Measurements from ENCODE around the gene ITPR2. TPM values are rescaled to one million over a fixed set of nuclear protein-coding genes. Genes with fewer than 3 reads are reported as not detected.
"Not testable (repeated sequence)": the region's sequence is repeated elsewhere in the genome, so short reads cannot be mapped to it uniquely, and the experiment has no call there.

Gene ITPR2
- total RNA-seq, 1 donor: 33.4 TPM

DNA sequence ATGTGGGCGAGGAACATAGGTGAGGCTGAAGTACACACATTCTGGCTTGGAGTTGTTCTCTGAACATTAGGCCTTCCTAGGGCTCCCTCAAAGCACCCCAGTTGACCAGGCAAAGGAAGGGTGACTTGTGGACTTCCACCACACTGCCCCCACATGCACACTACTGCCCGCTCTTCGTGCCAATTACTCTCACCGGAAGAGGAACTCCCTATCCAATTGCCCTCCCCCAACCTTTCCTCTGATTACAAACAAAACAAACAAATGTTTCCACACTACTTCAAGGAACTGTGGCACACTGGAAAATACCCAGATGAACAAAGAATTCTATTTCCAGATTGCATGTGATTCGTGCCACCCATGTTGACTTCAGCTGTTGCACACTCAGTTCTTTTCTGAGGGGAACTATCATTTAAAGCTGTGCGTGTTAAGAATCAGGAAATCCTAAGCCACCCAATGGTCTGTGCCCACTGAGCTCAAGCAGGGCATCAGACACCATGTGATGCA, 498.3 kb downstream of the ITPR2 start:
- no peaks in the 10 kb centered on the region for H3K9me3 ChIP-seq (ENCODE audit: low read depth, low read length)
- no peak overlapping the region for H3K4me3 ChIP-seq (ENCODE audit: low read length)
- H3K27me3 ChIP-seq (ENCODE audit: insufficient read depth, low read length): no peaks in the 10 kb centered on the region
- no peaks in the 10 kb centered on the region for H3K4me1 ChIP-seq (ENCODE audit: insufficient read depth, low read length)

DNA sequence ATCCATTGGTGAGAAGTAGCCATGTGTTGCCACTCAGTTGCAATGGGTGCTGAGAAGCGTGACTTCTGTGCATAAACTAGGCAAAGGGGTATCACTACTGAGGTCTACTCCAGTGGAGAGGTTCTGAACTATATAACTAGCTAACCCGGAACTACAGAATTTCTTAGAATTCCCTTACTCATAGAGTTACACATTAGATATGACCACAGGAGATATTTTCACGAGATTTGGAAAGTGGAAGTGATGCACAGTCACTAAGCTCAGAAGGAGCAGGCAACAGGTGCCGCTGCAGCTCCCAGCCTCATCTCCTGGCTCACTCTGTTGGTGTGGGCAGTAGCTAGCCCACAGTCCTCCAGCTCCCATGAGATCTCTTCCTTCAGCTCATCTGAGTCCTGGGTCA, 501.0 kb downstream of the ITPR2 start:
- Histone ChIP-seq H3K4me1 (ENCODE audit: insufficient read depth, low read length) (peaks cover 10% of the 10 kb centered on the region), H3K4me3 (ENCODE audit: low read length) (no peak overlapping the region), H3K9me3 (ENCODE audit: low read depth, low read length) (no peaks in the 10 kb centered on the region), H3K27me3 (ENCODE audit: insufficient read depth, low read length) (no peaks in the 10 kb centered on the region)

DNA sequence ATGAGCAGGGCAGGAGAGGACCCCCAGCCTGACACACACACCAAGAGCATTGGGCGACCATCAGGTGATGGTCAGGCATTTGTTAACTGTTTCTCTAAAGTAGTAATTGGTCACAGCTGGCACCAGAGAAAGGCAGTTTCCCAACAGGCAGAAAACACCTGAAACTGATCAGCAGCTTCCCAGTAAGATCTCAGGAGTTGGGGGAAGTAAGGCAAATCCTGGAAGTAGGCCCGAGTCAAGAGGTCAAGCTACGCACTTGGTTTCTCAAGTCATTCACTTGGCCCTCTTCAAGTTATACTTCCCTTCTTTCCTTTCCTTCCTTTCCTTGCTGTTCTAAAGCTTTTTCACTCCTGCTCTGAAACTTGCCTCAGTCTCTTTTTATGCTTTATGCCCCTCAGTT, 501.9 kb downstream of the ITPR2 start:
- no peaks in the 10 kb centered on the region for H3K27me3 ChIP-seq (ENCODE audit: insufficient read depth, low read length)
- peaks cover 10% of the 10 kb centered on the region for H3K4me1 ChIP-seq (ENCODE audit: insufficient read depth, low read length)
- H3K9me3 ChIP-seq (ENCODE audit: low read depth, low read length): no peaks in the 10 kb centered on the region
- no peak overlapping the region for H3K4me3 ChIP-seq (ENCODE audit: low read length)

DNA sequence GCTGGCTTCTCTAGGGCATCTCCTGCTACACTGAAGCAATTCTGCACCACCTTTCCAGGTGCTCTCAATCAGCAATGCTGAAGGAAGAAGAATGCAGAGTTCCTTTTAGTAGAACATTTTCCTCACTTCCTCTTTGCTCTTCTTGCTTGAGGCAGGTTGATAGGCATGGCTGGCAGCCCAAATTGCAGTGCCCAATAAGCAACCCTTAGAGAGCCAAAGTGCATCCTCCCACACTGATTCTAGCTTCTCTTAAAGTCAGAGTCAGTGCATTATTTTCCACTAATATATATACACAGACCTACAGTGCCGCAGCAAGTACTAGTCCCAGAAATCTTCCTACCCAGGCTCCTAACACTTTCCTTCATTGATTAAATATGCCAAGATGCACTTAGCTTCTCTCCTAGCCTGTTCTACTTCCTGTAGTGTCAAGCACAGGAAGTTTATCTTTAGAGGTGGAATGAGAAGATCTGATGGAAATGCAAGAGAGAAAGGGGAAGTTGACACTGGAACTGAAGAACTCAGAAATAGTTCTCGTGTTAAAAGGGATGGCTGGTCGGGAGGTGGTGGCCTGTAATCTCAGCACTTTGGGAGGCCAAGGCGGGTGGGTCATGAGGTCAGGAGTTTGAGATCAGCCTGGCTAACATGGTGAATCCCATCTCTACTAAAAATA, 504.9 kb downstream of the ITPR2 start:
- H3K27me3 ChIP-seq (ENCODE audit: insufficient read depth, low read length): no peaks in the 10 kb centered on the region
- H3K4me1 ChIP-seq (ENCODE audit: insufficient read depth, low read length): peaks cover 10% of the 10 kb centered on the region
- no peak overlapping the region for H3K4me3 ChIP-seq (ENCODE audit: low read length)
- H3K9me3 ChIP-seq (ENCODE audit: low read depth, low read length): no peaks in the 10 kb centered on the region

DNA sequence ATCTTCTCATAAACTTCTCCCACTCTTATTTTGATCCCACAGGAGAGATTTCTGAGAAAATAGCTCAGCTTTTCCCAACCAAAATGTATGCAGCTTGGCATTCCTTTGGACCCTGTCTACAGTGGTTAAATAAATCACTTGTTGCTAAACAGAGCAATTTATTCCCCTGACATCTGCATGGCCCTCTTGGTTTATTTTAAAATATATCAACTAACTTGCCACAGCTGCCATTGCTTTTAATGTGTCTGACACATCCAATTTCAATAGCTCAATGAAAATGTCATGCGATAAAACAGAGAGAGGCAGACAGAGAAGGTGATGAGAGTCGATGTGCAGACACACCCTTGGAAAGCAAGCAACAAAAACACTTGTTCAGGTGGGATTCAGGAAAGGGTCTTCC, 509.3 kb downstream of the ITPR2 start:
- H3K4me1 ChIP-seq (ENCODE audit: insufficient read depth, low read length): peaks cover 10% of the 10 kb centered on the region
- H3K9me3 ChIP-seq (ENCODE audit: low read depth, low read length): no peaks in the 10 kb centered on the region
- H3K4me3 ChIP-seq (ENCODE audit: low read length): no peak overlapping the region
- H3K27me3 ChIP-seq (ENCODE audit: insufficient read depth, low read length): no peaks in the 10 kb centered on the region

DNA sequence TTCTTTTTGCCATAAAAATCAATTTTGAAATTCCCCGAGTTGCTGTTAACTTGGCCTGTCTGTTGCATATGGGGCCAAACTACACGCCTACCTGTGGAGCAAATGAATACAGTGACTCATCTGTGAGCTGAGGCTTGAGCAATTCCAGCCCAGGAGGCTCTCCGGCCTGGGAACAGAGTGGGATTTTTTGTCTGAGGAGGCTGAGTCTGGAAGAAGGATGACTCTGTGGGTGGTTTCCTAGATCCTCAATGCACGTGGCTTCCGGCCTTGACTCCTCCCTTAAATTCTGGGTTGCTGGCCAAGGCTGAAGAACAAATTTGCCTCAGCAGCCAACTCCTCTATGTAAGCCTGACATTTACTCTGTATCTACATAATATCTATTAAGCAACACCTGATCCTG, 513.5 kb downstream of the ITPR2 start:
- H3K9me3 ChIP-seq (ENCODE audit: low read depth, low read length): no peaks in the 10 kb centered on the region

DNA sequence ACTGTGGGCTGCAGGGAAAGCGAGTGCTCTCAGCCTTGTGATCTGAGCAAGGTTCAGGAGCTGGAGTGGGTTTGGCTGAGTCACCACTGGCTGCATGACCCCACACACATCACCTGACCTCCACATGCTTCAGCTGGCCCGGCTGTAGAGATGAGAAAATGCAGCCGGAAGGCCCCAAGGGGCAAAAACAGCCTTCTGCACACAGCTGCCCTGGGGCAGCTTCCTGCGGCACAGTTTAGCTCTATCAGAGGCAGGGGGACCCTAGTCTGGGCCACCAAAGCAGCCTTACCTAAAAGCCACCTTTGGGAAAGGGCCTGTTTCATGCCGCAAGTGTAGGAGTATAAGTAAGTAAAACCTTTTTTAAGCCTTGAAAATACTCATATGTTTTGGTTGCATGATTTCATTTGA, 514.3 kb downstream of the ITPR2 start:
- no peaks in the 10 kb centered on the region for H3K27me3 ChIP-seq (ENCODE audit: insufficient read depth, low read length)
- no peak overlapping the region for H3K4me3 ChIP-seq (ENCODE audit: low read length)
- no peaks in the 10 kb centered on the region for H3K4me1 ChIP-seq (ENCODE audit: insufficient read depth, low read length)
- H3K9me3 ChIP-seq (ENCODE audit: low read depth, low read length): no peaks in the 10 kb centered on the region

More for the DNA sequence above, 513.5 kb downstream of the ITPR2 start:
- no peaks in the 10 kb centered on the region for H3K4me1 ChIP-seq (ENCODE audit: insufficient read depth, low read length)
- no peaks in the 10 kb centered on the region for H3K27me3 ChIP-seq (ENCODE audit: insufficient read depth, low read length)
- H3K4me3 ChIP-seq (ENCODE audit: low read length): no peak overlapping the region

DNA sequence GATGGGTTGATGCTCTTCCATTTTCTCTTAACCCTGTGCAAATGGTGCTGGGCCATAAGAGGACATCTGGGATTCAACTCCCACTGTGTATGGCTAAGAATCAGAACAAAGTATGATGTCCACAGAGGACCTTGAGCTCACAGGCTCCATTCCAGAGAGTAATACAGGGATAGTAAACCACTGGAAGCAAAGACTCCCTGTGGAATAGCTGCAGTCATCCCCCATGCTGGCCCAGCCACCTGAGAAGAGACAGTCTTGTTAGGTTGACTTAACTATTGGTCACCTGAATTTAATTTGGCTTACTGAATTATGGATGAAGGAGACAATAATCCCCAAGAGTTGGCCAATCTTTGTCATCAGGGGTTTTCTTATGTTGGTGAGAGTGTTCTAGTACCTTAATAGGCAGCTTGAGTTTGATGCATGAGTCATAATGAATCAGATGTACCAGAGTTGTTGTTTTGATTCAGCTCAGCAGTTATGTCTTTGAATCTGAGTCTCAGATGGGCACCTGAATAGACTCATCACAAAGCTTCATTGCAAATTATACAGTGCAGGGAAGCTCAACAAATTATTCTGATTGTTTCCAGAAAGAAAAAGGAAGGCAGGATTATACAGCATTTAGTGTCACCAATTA, 514.9 kb downstream of the ITPR2 start:
- Histone ChIP-seq H3K9me3 (ENCODE audit: low read depth, low read length) (no peaks in the 10 kb centered on the region), H3K27me3 (ENCODE audit: insufficient read depth, low read length) (no peaks in the 10 kb centered on the region), H3K4me3 (ENCODE audit: low read length) (no peak overlapping the region), H3K4me1 (ENCODE audit: insufficient read depth, low read length) (no peaks in the 10 kb centered on the region)

DNA sequence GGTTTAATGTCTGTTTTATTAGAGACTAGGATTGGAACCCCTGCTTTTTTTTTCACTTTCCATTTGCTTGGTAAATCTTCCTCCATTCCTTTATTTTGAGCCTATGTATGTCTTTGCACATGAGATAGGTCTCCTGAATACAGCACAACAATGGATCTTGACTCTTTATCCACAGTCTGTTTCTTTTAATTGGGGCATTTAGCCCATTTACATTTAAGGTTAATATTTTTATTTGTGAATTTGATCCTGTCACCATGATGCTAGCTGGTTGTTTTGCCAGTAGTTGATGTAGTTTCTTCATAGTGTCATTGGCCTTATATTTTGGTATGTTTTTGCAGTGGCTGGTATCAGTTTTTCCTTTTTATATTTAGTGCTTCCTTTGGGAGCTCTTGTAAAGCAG, 518.9 kb downstream of the ITPR2 start:
- not testable (repeated sequence) for H3K4me1 ChIP-seq (ENCODE audit: insufficient read depth, low read length); H3K27me3 ChIP-seq (ENCODE audit: insufficient read depth, low read length); H3K4me3 ChIP-seq (ENCODE audit: low read length)

DNA sequence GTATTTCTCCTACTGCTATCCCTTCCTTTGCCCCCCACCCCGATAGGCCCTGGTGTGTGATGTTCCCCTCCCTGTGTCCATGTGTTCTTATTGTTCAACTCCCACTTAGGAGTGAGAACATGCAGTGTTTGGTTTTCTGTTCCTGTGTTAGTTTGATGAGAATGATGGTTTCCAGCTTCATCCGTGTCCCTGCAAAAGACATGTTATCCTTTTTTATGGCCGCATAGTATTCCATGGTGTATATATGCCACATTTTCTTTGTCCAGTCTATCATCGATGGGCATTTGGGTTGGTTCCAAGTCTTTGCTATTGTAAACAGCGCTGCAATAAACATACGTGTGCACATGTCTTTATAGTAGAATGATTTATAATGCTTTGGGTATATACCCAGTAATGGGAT, 522.5 kb downstream of the ITPR2 start:
- not testable (repeated sequence) for H3K27me3 ChIP-seq (ENCODE audit: insufficient read depth, low read length); H3K9me3 ChIP-seq (ENCODE audit: low read depth, low read length); H3K4me1 ChIP-seq (ENCODE audit: insufficient read depth, low read length)

More for the DNA sequence above, 518.9 kb downstream of the ITPR2 start:
- H3K9me3 ChIP-seq (ENCODE audit: low read depth, low read length): not testable (repeated sequence)

DNA sequence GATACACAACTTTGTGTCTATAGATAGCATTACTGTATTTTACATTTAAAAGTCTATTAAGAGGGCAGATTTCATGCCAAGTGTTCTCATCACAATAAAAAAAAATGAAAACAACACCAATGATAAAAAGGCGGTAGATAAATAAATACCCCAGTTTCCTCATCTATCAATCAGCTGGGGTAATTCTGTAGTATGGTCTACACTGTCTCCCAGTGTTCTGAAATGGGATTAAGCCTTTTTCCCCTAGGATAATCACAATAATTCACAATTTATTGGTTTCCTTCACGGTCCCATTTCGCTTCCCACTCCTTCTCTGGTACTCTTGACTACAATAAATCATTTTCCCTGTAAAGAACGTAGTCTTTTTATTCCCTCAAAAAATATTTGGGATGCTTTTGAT, 523.4 kb downstream of the ITPR2 start:
- Histone ChIP-seq H3K9me3 (ENCODE audit: low read depth, low read length) (no peaks in the 10 kb centered on the region), H3K4me3 (ENCODE audit: low read length) (no peak overlapping the region), H3K4me1 (ENCODE audit: insufficient read depth, low read length) (no peaks in the 10 kb centered on the region), H3K27me3 (ENCODE audit: insufficient read depth, low read length) (peaks cover 6% of the 10 kb centered on the region)

More for the DNA sequence above, 522.5 kb downstream of the ITPR2 start:
- not testable (repeated sequence) for H3K4me3 ChIP-seq (ENCODE audit: low read length)

DNA sequence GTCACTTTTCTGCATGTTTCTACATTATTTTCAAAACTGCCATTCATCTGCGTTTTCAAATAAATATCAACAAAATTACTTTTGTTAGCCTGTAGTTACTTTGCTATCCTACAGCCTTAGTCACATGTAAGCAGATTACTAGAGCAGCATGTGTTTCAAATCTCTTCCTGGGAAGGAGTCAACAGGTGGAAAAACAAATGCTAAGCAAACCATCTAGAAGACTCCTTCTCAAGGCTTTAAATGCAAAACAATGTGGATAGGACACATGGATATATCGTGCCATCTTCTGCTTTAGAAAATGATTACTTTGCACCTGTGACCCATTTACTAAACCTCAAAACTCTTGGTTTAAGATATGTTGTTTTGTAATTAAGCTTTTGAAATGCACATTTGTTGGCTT, 528.7 kb downstream of the ITPR2 start:
- H3K9me3 ChIP-seq (ENCODE audit: low read depth, low read length): no peaks in the 10 kb centered on the region
- peaks cover 6% of the 10 kb centered on the region for H3K27me3 ChIP-seq (ENCODE audit: insufficient read depth, low read length)
- H3K4me3 ChIP-seq (ENCODE audit: low read length): no peak overlapping the region
- peaks cover 5% of the 10 kb centered on the region for H3K4me1 ChIP-seq (ENCODE audit: insufficient read depth, low read length)

DNA sequence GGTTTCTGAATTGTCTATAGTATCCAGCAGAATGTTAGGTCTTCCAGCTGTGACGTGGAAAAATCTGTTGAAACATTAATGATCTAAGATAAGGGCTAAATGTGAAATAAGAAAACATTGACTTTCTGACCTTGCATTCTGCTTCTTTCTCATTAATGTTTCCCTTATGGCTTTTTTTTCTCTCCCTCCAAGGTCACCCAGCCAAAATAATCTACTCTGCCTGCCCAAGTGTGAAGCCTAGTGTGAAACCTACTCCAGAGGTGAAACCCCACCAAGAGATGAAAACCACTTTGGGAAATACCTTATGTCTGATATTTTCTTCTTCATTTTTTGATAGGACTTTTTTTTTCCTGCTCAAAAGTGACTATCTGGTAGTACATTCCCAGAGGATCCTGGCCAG, 529.6 kb downstream of the ITPR2 start:
- Histone ChIP-seq H3K27me3 (ENCODE audit: insufficient read depth, low read length) (peaks cover 6% of the 10 kb centered on the region), H3K4me3 (ENCODE audit: low read length) (no peak overlapping the region), H3K9me3 (ENCODE audit: low read depth, low read length) (no peaks in the 10 kb centered on the region), H3K4me1 (ENCODE audit: insufficient read depth, low read length) (peaks cover 12% of the 10 kb centered on the region)

DNA sequence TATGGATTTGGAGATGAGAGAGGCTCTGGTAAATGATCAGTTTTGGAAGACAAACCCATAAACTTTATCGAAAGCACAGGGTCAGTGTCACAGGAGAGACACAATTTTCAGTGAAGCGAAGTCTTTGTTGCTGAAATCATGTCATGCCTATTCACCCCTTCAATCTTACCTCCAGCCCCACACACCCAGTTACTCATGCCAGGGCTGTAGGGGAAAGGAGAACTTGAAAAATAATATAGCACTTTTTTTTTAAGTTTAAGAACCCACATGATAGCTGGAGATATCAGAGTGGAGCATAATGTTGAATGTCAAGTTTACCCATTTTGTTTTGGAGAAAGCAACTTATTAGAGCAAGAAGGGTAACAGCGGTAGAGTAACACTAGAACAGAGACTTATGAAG, 530.2 kb downstream of the ITPR2 start:
- peaks cover 16% of the 10 kb centered on the region for H3K4me1 ChIP-seq (ENCODE audit: insufficient read depth, low read length)
- H3K27me3 ChIP-seq (ENCODE audit: insufficient read depth, low read length): peaks cover 4% of the 10 kb centered on the region
- no peak overlapping the region for H3K4me3 ChIP-seq (ENCODE audit: low read length)
- H3K9me3 ChIP-seq (ENCODE audit: low read depth, low read length): no peaks in the 10 kb centered on the region

DNA sequence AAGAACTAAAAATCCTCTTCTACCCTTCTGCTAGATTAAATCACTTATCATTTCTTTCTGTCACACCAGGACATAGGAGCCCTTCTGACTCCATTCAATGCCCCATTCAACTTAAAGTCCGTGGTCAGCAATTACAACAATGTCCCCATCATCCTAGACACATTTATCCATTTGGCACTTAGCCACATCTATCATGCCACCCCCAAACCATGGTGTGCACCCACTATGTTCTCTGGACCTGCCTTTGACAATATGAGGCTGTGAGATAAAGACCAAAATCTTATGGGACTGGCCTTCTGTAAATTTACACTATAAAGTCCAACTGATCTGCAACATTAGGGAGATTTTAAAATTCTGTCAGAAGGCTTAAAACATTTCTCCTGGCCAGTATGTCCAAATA, 533.2 kb downstream of the ITPR2 start:
- Histone ChIP-seq H3K9me3 (ENCODE audit: low read depth, low read length) (no peaks in the 10 kb centered on the region), H3K4me1 (ENCODE audit: insufficient read depth, low read length) (peaks cover 16% of the 10 kb centered on the region), H3K27me3 (ENCODE audit: insufficient read depth, low read length) (no peaks in the 10 kb centered on the region), H3K4me3 (ENCODE audit: low read length) (no peak overlapping the region)
